Neural crest cell (in vitro differentiated cells): ENCODE results near the gene CRYBA1. TPM values are rescaled to one million over a fixed set of nuclear protein-coding genes. Genes with fewer than 3 reads are reported as not detected.
"Not testable (repeated sequence)": the region's sequence is repeated elsewhere in the genome, so short reads cannot be mapped to it uniquely, and the experiment has no call there.

ENCODE experiments used
- DNase-seq: peaks from one replicate; pipeline ENCODE4 v3.0.0; 2021; ENCODE audit warnings: low read depth, mixed read lengths, low spot score
- H3K27ac Mint-ChIP-seq: one replicate; pipeline ENCODE4 v1.8.0; 2021; ENCODE audit warnings: mild to moderate bottlenecking, mixed read lengths; ENCODE audit not compliant: unreplicated experiment
- H3K27me3 Mint-ChIP-seq: 2 replicates; pipeline ENCODE4 v1.8.0; 2021; ENCODE audit warnings: low read depth, mild to moderate bottlenecking, mixed read lengths
- H3K36me3 Mint-ChIP-seq: 2 replicates; pipeline ENCODE4 v1.8.0; 2021; ENCODE audit warnings: low read depth, mild to moderate bottlenecking, mixed read lengths
- H3K4me1 Mint-ChIP-seq: 2 replicates; pipeline ENCODE4 v1.8.0; 2021; ENCODE audit warnings: mixed read lengths
- H3K4me3 Mint-ChIP-seq: one replicate; pipeline ENCODE4 v1.8.0; 2021; ENCODE audit warnings: mild to moderate bottlenecking, mixed read lengths
- H3K9me3 Mint-ChIP-seq: 2 replicates; pipeline ENCODE4 v1.8.0; 2021; ENCODE audit warnings: mixed read lengths
- total RNA-seq: library from RNA; stranded (reverse); gene quantifications from 2 replicates; pipeline ENCODE4 v1.2.1, GENCODE V29; 2021
- TF ChIP-seq, protein P1 (sequence below): fragments of 200-600 bp; sonication (generic); conservative IDR thresholded peaks from 2 replicates; pipeline ENCODE4 v1.5.0; 2021; ENCODE audit warnings: antibody characterized with exemption, mild to moderate bottlenecking

CRYBA1 gene
- total RNA-seq, 1 donor from 2014 or later = 2.4 TPM

- no peak overlapping the region for H3K4me3 Mint-ChIP-seq
- no peaks in the 10 kb centered on the region for H3K9me3 Mint-ChIP-seq
- H3K4me1 Mint-ChIP-seq = peaks cover 29% of the 10 kb centered on the region
- no peaks in the 10 kb centered on the region for H3K36me3 Mint-ChIP-seq
- H3K27ac Mint-ChIP-seq = no peak overlapping the region
- no peak for DNase-seq
- H3K27me3 Mint-ChIP-seq = no peaks in the 10 kb centered on the region
- TF ChIP-seq, protein P1, sequence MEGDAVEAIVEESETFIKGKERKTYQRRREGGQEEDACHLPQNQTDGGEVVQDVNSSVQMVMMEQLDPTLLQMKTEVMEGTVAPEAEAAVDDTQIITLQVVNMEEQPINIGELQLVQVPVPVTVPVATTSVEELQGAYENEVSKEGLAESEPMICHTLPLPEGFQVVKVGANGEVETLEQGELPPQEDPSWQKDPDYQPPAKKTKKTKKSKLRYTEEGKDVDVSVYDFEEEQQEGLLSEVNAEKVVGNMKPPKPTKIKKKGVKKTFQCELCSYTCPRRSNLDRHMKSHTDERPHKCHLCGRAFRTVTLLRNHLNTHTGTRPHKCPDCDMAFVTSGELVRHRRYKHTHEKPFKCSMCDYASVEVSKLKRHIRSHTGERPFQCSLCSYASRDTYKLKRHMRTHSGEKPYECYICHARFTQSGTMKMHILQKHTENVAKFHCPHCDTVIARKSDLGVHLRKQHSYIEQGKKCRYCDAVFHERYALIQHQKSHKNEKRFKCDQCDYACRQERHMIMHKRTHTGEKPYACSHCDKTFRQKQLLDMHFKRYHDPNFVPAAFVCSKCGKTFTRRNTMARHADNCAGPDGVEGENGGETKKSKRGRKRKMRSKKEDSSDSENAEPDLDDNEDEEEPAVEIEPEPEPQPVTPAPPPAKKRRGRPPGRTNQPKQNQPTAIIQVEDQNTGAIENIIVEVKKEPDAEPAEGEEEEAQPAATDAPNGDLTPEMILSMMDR = no peak
Measured at GRCh38 chr17:29215174-29215573, 31.5 kb upstream of the CRYBA1 start.

DNA sequence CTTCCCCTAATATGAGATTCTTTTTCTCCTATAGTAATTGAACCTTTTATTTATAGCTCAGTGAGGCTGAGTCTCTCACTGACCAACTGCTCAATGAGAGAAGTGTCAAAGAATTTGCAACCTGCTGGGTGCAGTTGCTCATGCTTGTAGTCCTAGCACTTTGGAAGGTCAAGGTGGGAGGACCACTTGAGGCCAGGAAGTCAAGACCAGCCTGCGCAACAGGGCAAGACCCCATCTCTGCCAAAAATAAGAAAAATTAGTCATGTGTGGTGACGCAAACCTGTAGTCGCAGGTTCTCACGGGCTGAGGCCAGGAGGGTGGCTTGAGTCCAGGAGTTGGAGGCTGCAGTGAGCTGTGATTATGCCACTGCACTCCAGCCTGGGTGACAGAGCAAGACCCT is 30.9 kb upstream of the CRYBA1 start:
- no peak overlapping the region for H3K4me3 Mint-ChIP-seq
- H3K4me1 Mint-ChIP-seq = peaks cover 29% of the 10 kb centered on the region
- DNase-seq = no peak
- H3K36me3 Mint-ChIP-seq = no peaks in the 10 kb centered on the region
- TF ChIP-seq, protein P1 = no peak
- H3K9me3 Mint-ChIP-seq = no peaks in the 10 kb centered on the region
- H3K27me3 Mint-ChIP-seq = no peaks in the 10 kb centered on the region
- no peak overlapping the region for H3K27ac Mint-ChIP-seq

- peaks cover 25% of the 10 kb centered on the region for H3K4me1 Mint-ChIP-seq
- no peaks in the 10 kb centered on the region for H3K36me3 Mint-ChIP-seq
- H3K9me3 Mint-ChIP-seq = no peaks in the 10 kb centered on the region
- H3K4me3 Mint-ChIP-seq = no peak overlapping the region
- TF ChIP-seq, protein P1 = no peak
- no peaks in the 10 kb centered on the region for H3K27me3 Mint-ChIP-seq
- no peak overlapping the region for H3K27ac Mint-ChIP-seq
- DNase-seq = no peak
Measured at GRCh38 chr17:29216181-29216580, 30.5 kb upstream of the CRYBA1 start.

GRCh38 chr17:29216856-29217255 is 29.8 kb upstream of the CRYBA1 start:
- Mint-ChIP-seq H3K4me3 (no peak overlapping the region), H3K36me3 (no peaks in the 10 kb centered on the region)

DNA sequence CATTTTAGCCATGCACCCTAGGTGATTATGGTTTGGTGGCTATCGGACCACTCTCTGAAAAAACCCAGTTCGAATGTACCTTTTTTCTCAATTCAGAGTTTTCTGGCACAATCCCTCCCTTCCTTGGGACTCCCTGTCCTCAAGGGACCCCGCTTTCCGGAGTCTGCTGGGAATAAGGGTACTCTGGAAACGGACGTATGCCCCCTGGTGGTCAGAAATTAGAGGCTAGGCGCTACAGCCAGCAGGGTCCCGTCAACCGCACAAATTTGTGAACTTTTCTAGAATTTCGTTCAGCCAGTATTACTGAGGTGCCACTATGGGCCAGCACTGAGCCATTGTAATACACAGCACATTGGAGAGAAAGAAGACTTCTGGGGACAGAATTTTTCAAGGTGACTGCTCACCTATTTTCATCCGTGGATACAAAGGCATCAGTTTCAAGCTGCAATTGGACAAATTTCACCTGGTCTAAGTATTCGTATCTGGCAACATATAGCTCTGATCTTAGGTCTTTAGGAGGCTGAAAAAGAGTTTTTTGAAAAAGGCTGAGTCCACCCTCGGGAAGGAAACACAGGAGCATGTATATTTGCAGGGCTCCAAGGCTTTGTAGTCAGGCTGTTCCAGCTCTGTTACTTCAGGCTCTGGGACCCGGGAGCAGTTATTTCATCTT is 27.1 kb upstream of the CRYBA1 start:
- TF ChIP-seq, protein P1 = peak; percentile 98
- Mint-ChIP-seq H3K4me3 (no peak overlapping the region), H3K27me3 (no peaks in the 10 kb centered on the region), H3K27ac (no peak overlapping the region), H3K36me3 (no peaks in the 10 kb centered on the region), H3K4me1 (peaks cover 10% of the 10 kb centered on the region), H3K9me3 (no peaks in the 10 kb centered on the region)
- DNase-seq = peak; percentile 87

More at GRCh38 chr17:29216856-29217255, 29.8 kb upstream of the CRYBA1 start:
- Mint-ChIP-seq H3K4me1 (peaks cover 21% of the 10 kb centered on the region), H3K27me3 (no peaks in the 10 kb centered on the region), H3K9me3 (no peaks in the 10 kb centered on the region), H3K27ac (no peak overlapping the region)
- TF ChIP-seq, protein P1 = no peak
- DNase-seq = no peak

GRCh38 chr17:29221338-29221737 is 25.3 kb upstream of the CRYBA1 start:
- H3K36me3 Mint-ChIP-seq, H3K27ac Mint-ChIP-seq, H3K27me3 Mint-ChIP-seq, H3K4me3 Mint-ChIP-seq, H3K9me3 Mint-ChIP-seq, H3K4me1 Mint-ChIP-seq, DNase-seq: not testable (repeated sequence)
